Vagina (tissue), 2 donors: ENCODE results near the gene DMRT1. TPM values are rescaled to one million over a fixed set of nuclear protein-coding genes. Genes with fewer than 3 reads are reported as not detected.

Experiments used
- DNase-seq, 2 donors: peaks; one replicate each; pipeline ENCODE4 v3.0.0-alpha.2; 2017; ENCODE audit errors: extremely low spot score in 2 of 2
- H3K27ac ChIP-seq: fragments of 200-600 bp; sonication (generic); one replicate; pipeline ENCODE4 v1.5.1; 2019
- H3K27me3 ChIP-seq: fragments of 200-600 bp; sonication (generic); one replicate; pipeline ENCODE4 v1.5.1; 2019
- H3K36me3 ChIP-seq, 2 donors: fragments of 200-600 bp; sonication (generic); one replicate each; pipeline ENCODE4 v1.5.1; 2017 to 2019
- H3K4me1 ChIP-seq: fragments of 200-600 bp; sonication (generic); one replicate; pipeline ENCODE4 v1.5.1; 2019
- H3K4me3 ChIP-seq, 2 donors: fragments of 200-600 bp; sonication (generic); 1 replicate in 1 of 2; 2 replicates in 1 of 2; pipeline ENCODE4 v1.5.1; 2016 to 2019
- H3K9me3 ChIP-seq: fragments of 200-600 bp; sonication (generic); one replicate; pipeline ENCODE4 v1.5.1; 2019
- CTCF ChIP-seq, 3 experiments: fragments of 450-650 bp in 2 of 3; fragments of 200-600 bp in 1 of 3; sonication (generic) in 1 of 3; IDR thresholded peaks; one replicate each; pipeline ENCODE4 v1.5.1; 2017 to 2019; ENCODE audit warnings: antibody characterized with exemption in 3 of 3, mild to moderate bottlenecking in 2 of 3, moderate library complexity in 2 of 3
- POLR2A ChIP-seq, 2 donors: fragments of 450-650 bp; IDR thresholded peaks; one replicate each; pipeline ENCODE4 v1.6.1; 2017; ENCODE audit warnings: antibody characterized with exemption in 2 of 2, mild to moderate bottlenecking in 2 of 2, moderate library complexity in 2 of 2
- POLR2AphosphoS5 ChIP-seq, 2 donors: sonication (generic); formaldehyde crosslinking; IDR thresholded peaks; one replicate each; pipeline ENCODE4 v1.9.0; 2017; ENCODE audit warnings: antibody characterized with exemption in 2 of 2, mild to moderate bottlenecking in 2 of 2, low read depth in 1 of 2; ENCODE audit not compliant: insufficient read depth in 1 of 2
- intact Hi-C: fragments of 100-400 bp; cut with DNase I; formaldehyde crosslinking; loops from one replicate; pipeline ENCODE4 v1.15.1; 2023
- total RNA-seq: library from RNA; depleted of rRNA; stranded (reverse); fragments of >200 nt; gene quantifications from one replicate; pipeline ENCODE4 v1.2.3, GENCODE V29; 2016

Gene DMRT1
- total RNA-seq, 1 donor from 2014 or later = not detected

GRCh38 chr9:818958-819357, 22.5 kb upstream of the DMRT1 start:
- no peaks in the 10 kb centered on the region for H3K27me3 ChIP-seq
- no peaks in the 10 kb centered on the region for H3K9me3 ChIP-seq
- no peaks in the 10 kb centered on the region for H3K4me1 ChIP-seq
- no peaks in the 10 kb centered on the region for H3K36me3 ChIP-seq
- intact Hi-C loops = no loop called here
- no peak overlapping the region for H3K27ac ChIP-seq
- no peak for TF ChIP-seq POLR2AphosphoS5 (IDR thresholded peaks at IDR 0.05; ENCODE audit: insufficient read depth in 1 of 2, low read depth in 1 of 2)
- no peak for TF ChIP-seq CTCF (IDR thresholded peaks at IDR 0.05)
- no peak for TF ChIP-seq POLR2A (IDR thresholded peaks at IDR 0.05)
- no peak overlapping the region for H3K4me3 ChIP-seq
- DNase-seq = no peak

- intact Hi-C loops = no loop called here
- H3K9me3 ChIP-seq = no peaks in the 10 kb centered on the region
- no peak for DNase-seq
- H3K27me3 ChIP-seq = no peaks in the 10 kb centered on the region
- TF ChIP-seq POLR2A (IDR thresholded peaks at IDR 0.05) = no peak
- TF ChIP-seq POLR2AphosphoS5 (IDR thresholded peaks at IDR 0.05; ENCODE audit: insufficient read depth in 1 of 2, low read depth in 1 of 2) = no peak
- TF ChIP-seq CTCF (IDR thresholded peaks at IDR 0.05) = no peak
- H3K4me3 ChIP-seq = no peak overlapping the region
- no peaks in the 10 kb centered on the region for H3K4me1 ChIP-seq
- H3K36me3 ChIP-seq = no peaks in the 10 kb centered on the region
- no peak overlapping the region for H3K27ac ChIP-seq
Observed at GRCh38 chr9:826500-827280, 14.8 kb upstream of the DMRT1 start.

- Histone ChIP-seq H3K9me3 (no peaks in the 10 kb centered on the region), H3K4me3 (no peak overlapping the region), H3K4me1 (peaks cover 7% of the 10 kb centered on the region), H3K27ac (no peak overlapping the region), H3K36me3 (no peaks in the 10 kb centered on the region), H3K27me3 (no peaks in the 10 kb centered on the region)
- TF ChIP-seq POLR2A (IDR thresholded peaks at IDR 0.05) (no peak), POLR2AphosphoS5 (IDR thresholded peaks at IDR 0.05; ENCODE audit: insufficient read depth in 1 of 2, low read depth in 1 of 2) (no peak), CTCF (IDR thresholded peaks at IDR 0.05) (no peak)
- intact Hi-C loops = no loop called here
- DNase-seq = no peak
Observed at GRCh38 chr9:840343-840742, 1.2 kb upstream of the DMRT1 start.

- H3K36me3 ChIP-seq = no peaks in the 10 kb centered on the region
- no peak overlapping the region for H3K4me3 ChIP-seq
- TF ChIP-seq CTCF (IDR thresholded peaks at IDR 0.05) (no peak), POLR2A (IDR thresholded peaks at IDR 0.05) (no peak), POLR2AphosphoS5 (IDR thresholded peaks at IDR 0.05; ENCODE audit: insufficient read depth in 1 of 2, low read depth in 1 of 2) (no peak)
- no peaks in the 10 kb centered on the region for H3K27me3 ChIP-seq
- H3K9me3 ChIP-seq = no peaks in the 10 kb centered on the region
- H3K27ac ChIP-seq = no peak overlapping the region
- intact Hi-C loops = no loop called here
- H3K4me1 ChIP-seq = peaks cover 7% of the 10 kb centered on the region
- DNase-seq = no peak
Observed at GRCh38 chr9:842635-843426, 1.3 kb downstream of the DMRT1 start.

- H3K27me3 ChIP-seq = no peaks in the 10 kb centered on the region
- no peak overlapping the region for H3K27ac ChIP-seq
- peaks cover 7% of the 10 kb centered on the region for H3K4me1 ChIP-seq
- intact Hi-C loops = no loop called here
- TF ChIP-seq POLR2A (IDR thresholded peaks at IDR 0.05) (no peak), CTCF (IDR thresholded peaks at IDR 0.05) (no peak), POLR2AphosphoS5 (IDR thresholded peaks at IDR 0.05; ENCODE audit: insufficient read depth in 1 of 2, low read depth in 1 of 2) (no peak)
- no peaks in the 10 kb centered on the region for H3K36me3 ChIP-seq
- no peak for DNase-seq
- no peak overlapping the region for H3K4me3 ChIP-seq
- H3K9me3 ChIP-seq = no peaks in the 10 kb centered on the region
Observed at GRCh38 chr9:843427-843785, 1.9 kb downstream of the DMRT1 start.
